ENCODE data around the gene PKDREJ.

The PKDREJ gene

DNA sequence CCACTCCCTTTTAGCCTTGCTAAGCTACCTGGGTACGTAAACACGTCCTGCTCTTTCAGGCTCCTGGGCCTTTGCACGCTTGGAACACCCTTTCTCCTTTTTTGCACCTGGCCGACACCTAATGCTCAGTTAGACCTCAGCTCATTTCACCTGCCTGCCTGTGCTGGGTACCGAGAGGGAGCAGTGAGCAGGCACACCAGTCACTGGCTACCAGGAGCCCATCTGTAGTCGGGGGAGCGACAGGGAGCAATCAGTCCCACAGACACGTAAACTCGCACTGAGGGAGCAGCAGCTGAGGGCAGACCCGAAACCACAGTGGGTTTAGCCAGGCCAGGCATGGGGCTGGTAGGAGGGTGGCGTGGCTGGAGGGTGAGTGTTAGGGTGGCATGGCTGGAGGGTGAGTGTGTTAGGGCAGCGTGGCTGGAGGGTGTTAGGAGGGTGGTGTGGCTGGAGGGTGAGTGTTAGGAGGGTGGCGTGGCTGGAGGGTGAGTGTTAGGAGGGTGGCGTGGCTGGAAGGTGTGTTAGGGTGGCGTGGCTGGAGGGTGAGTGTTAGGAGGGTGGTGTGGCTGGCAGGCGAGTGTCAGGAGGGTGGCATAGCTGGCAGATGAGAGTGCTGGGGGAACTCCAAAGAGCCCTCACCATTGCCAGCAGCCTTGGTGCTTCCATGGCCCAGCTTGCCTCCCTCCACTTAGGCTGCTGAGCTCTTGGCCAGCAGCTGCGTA is 27.1 kb upstream of the PKDREJ start:
- DNase-seq (ENCODE audit: low read depth in 3 of 3): no peak

GRCh38 chr22:46289244-46289891 is 26.2 kb upstream of the PKDREJ start:
- no peak for DNase-seq (ENCODE audit: low read depth in 3 of 3)

- no peak for DNase-seq (ENCODE audit: low read depth in 3 of 3)
Observed at GRCh38 chr22:46288846-46289243, 25.7 kb upstream of the PKDREJ start.

DNA sequence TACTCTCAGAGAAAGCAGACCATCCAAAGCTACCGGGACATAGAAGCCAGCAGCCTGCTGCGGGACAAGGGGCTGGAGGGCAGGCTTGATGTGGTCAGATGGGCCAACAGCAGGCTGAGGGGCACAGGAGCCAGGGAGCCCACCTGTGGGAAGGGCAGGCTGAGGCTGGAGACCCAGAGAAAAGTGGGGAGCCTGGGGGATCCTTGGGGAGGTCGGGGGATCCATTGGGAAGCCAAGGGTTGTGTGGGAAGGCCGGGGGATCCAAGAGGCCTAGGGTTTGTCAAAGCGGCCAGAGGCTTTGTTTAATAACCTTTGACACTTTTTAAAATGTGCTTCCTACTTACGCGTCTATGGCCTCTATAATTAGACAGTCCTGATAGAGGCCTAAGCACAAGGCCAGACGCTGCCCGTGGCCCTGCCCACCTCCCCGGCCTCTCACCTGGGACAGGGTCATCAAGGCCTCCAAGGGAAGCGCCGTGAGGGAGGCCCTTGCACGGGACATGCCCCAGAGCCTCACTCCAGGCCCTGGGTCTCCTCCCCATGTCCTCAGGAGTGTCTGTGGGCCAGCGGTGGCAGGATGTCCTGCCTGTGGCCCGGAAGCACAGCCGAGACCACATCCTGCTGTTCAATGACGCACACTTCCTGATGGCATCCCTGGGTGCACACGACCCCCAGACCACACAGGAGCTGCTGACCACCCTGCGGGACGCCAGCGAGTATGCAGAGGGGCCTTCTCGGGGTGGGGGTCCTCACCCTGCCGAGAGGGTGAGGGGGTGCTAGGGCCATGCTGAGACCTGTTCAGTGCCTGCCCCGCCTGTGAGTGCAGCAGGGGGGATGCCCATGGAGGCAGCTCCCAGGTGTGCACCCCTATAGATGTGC is 25.0 kb upstream of the PKDREJ start:
- DNase-seq (ENCODE audit: low read depth in 3 of 3): no peak

DNA sequence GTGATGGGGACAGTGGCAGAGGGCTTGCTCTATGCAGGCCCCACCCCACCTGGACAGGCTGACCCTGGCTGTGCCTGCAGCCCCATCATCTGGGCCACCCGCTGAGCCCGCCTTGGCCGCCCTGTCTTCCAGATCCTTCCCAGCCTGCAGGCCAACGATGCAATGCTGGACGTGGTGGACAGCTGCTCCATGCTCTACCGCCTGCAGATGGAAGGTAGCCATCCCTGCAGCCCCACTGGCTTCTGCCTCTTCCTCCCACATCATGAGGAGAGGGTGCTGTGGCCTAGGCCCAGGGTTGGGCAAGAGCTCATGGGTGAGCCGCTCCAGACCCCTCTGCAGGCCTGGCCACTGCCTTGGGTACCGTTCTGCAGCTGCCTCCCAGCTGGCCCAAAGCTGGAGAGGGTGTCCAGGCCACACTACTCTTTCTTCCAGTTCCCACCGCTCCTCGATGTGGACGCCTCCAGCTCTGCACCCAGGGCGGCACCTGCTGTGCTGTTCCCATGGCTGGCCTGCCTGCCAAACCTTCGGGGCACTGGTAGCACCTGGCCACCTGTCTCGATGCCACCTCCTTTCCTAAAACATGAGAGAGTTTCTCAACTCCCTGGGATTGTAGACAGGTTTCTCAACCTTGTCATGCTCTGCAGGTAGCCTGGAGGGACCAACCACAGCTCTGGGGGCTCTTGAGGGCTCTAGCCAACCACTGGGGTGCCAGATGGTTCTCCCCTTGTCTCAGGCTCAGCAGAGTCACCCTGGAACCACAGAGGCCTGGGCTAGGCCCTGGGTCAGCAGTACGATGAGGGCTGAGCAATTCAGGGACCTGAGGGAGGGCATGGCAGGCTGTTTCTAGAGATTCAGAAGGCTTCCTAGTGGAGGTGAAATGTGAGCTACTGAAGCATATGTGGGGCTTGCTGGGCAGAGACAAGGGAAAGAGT is 24.1 kb upstream of the PKDREJ start:
- no peak for DNase-seq (ENCODE audit: low read depth in 3 of 3)

DNA sequence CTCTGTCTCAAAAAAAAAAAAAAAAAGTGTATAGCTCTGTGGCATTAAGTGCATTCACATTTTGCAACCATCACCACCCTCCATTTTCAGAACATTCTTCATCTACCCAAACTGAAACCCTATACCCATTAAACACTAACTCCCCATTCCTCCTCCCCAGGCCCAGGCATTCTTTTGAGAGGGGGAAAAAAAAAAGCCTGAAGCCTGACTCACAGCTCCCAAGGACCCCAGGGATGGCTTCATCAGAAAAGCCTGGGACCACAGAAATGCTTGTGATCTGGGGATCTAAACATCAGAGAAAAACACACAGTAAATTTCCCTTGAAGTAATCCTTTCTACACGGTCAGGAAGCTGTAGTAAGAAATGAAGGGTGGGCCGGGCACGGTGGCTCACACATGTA is 22.9 kb upstream of the PKDREJ start:
- no peak for DNase-seq (ENCODE audit: low read depth in 3 of 3)

DNA sequence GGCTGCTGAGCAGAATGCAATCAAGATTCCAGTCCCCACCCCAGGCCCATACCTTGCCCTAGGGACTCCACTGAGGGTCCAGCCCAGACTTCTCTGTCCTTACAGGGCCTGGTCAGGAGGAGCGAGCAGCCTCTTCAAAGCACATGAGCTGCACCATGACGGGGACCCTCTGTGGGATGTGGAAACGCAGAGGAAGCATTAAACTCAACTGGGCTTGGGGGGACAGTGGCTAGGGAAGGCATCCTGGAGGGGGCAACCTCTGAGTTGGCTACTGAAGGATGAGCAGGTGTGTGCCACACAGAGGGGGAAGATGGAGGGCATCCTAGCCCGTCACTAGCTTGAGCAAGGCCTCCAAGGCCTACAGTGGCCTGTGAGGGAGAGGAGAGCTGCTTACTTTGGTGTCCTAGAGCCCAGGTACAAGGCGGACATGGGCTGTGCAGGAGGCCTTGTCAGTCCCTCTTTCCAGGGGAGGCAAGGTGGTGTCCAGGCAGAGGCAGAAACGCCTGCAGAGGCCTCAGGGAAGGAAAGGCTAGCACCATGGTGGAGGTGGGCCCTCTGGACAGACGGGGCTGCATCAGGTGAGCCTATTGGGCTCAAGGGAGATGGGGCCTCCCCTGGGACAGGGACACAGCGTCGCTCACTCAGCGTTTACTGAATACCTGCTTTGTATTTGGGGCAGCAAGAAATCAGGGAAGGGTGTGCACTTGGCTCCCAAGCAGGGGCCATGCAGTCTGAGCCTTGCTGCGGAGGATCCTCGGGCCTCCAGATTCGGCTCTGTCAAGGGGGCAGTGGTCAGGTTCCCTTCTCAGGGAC is 18.9 kb upstream of the PKDREJ start:
- no peak for DNase-seq (ENCODE audit: low read depth in 3 of 3)

- DNase-seq (ENCODE audit: low read depth in 3 of 3): no peak
Observed at GRCh38 chr22:46280999-46281623, 18.0 kb upstream of the PKDREJ start.

DNA sequence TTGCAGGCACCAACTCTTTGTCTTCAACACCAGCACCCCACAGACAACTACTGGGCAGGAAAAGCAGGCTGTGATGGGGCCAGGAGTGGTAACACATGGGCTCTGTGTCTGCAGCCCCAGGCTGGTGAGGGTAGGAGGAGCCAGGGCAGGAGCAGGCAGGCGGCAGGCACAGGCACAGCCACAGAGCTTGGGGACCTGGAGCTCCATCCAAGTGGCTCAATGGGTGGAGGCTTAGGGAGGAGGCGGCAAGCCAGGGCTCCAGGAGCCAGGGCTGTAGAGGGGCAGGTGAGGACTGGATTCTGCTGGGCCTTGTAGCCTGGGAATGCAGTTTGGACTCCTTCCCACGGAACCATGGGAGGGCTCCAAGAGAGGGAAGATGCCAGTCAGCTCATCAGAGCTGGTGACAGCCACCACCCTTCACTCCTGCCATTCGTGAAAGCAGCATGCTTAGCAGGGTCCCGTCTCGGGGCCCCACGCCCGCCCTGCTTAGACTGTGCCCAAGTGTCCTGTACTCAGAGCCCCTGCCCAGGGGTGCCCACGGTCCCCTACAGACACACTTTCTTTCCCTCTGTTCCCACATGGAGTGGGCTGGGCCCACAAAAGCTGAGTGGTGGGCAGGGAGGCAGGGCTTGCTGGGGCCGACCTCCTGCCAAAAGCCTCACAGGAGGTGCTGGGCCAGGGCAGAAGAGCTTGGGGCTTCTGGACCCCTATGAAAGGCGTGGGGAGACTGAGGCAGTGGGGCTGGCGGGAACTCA is 17.1 kb upstream of the PKDREJ start:
- DNase-seq (ENCODE audit: low read depth in 3 of 3): no peak

DNA sequence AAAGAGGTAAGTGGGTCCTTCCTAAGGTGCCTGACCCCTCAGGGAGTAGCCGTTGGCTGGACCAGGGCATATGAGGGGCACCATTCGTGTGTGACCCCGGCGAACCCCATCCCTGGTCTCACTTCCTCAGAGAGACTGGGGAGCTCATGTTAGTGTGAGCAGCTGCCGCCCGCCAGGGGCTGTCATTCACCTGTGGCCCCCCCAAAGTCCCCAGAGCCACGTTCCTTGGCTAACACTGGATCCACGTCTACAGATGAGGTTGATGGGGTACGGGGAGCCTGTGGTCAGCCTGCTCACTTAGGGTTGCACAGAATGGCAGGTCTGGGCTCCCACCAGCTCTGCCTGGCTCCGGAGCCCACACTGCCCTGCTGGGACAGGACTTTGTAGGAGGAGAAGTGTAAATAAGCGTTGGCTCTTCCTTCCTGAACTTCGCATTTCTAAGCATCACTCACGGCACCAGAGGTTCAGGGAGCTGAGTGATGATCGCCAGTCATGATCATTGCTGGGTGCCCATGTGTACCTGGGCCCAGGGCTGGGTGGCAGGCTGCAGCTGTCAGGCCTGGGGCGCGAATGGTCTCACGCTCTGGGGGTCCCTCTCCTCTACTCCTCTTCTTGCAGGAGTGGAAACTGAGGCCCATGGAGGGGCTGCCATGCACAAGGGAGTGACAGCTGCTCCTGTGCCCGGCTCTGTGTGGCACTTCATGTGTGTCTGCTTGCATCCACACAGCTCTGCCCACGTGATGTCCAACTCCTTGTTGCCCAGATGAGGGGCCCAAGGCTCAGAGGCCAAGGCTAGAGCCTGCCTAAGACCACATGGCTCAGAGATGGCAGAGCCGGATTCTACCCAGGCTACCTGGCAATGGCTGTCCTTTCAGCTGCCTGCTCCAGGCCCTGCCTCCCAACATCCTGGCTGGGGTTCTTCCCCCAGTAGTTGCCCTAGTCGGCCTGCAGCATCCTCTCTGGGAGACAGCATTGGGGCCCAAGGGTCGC is 15.8 kb upstream of the PKDREJ start:
- no peak for DNase-seq (ENCODE audit: low read depth in 3 of 3)

DNA sequence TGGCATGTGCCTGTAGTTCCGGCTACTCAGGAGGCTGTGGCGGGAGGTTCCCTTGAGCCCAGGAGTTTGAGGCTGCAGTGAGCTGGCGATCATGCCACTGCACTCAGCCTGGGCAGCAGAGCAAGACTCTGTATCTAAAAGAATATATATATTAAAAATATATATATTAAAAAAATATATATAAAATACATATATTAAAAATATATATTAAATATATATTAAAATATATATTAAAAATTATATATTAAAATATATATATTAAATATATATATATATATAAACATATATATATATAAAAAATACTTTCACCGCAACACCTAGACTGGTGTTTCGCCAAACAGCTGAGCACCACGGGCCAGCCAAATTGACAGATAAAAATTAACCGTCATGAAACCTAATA is 13.4 kb upstream of the PKDREJ start:
- DNase-seq (ENCODE audit: low read depth in 3 of 3): no peak

- no peak for DNase-seq (ENCODE audit: low read depth in 3 of 3)
Observed at GRCh38 chr22:46275455-46276122, 12.4 kb upstream of the PKDREJ start.

DNA sequence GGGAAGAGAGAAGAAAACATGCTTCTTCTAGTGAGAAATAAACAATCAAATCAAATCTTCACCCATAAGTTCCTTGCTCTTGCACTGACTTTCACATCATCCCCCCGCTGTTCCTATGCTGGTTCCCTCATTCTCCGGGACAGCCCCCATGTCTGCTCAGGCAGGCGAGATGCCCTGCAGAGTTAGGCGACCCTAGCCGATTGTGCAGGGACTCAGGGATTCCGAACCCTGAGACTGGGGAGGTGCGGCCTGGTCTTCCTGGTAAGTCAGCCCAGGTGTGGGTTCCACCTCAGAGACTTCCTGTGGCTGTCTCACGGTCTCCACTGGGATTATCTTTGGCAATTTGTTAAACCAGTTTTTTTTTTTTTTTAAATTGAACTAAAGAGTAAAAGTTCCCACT is 11.2 kb upstream of the PKDREJ start:
- no peak for DNase-seq (ENCODE audit: low read depth in 3 of 3)

DNA sequence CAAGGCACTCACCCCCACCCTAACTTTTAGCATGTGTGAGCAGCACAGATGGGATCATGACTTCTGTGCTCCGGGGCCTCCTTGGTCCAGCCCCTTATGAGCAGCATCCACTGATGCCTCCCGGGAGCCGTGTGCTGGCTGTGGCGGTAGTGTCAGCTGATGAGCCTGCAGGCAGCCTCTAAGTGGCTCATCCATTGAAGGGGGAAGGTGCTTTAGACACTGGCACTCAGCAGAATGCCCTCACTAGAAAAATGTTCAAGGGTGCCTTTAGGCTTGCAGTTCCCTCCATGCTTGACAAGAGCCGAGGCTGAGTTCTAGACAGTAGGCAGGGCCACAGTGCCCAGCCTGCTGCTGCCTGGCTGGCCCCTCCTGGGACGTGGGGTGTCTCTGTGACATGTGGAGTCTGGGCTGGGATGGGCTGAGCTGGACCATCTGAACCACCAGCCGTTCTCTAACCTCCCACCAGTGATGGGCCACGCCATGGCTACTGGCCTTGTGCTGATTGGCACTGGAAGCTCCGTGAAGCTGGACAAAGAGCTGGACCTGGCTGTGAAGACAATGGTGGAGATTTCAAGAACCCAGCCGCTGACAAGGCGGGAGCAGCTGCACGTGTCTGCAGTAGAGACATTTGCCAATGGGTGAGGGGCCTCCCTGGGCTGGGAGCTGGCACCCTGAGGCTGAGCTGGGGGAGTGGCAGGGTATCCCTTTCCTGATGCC is 10.4 kb upstream of the PKDREJ start:
- DNase-seq (ENCODE audit: low read depth in 3 of 3): no peak

DNA sequence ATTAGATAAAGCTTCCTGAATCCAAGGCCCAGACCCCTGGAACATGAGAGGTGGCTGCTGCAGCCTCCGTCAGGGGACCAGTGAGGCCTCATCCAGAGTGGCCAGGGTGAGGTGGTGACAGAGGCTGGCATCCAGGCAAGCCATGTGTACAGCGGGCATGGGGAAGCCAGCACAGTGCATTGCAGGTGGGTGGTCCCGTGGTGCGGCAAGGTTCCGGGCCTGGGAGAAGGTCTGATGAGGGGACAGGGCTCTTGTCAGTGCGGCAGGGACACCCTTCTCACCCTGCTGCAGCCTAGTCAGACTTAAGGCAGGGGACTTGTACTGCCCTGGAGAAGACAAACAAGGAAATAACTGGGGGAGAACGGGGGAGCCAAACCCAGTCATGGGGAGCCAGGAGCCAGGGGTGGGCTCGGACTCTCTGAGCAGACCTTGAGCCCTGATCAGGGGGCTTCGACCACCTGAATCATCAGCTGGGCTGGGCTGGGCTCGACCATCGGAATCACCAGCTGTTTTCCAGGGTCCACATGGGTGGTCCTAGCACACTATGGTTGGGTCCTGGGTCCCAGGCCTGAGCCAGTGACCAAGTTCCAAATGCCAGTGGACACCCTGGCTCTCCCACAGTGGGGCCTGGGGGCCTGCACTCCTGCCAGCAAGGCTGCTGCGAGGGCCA is 9.8 kb upstream of the PKDREJ start:
- DNase-seq (ENCODE audit: low read depth in 3 of 3): no peak

- DNase-seq (ENCODE audit: low read depth in 3 of 3): no peak
Observed at GRCh38 chr22:46272196-46272595, 9.1 kb upstream of the PKDREJ start.

DNA sequence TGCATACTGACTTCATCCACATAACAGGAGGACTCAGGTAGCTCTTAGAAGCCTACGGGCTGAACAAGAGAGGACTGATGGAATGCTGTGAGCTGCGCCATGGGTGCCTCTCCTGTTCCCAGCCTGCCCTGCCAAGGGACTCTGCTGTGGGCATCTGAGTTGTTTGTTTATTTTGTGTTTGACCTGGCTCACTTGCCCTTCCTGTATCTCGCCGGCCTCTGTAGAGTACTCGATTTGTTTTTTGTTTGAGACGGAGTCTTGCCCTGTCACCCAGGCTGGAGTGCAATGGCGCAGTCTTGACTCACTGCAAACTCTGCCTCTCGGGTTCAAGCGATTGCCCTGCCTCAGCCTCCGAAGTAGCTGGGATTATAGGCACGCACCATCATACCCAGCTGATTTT is 6.4 kb upstream of the PKDREJ start:
- no peak for DNase-seq (ENCODE audit: low read depth in 3 of 3)
